Measurements from ENCODE around the gene GPR142.

Gene GPR142, protein sequence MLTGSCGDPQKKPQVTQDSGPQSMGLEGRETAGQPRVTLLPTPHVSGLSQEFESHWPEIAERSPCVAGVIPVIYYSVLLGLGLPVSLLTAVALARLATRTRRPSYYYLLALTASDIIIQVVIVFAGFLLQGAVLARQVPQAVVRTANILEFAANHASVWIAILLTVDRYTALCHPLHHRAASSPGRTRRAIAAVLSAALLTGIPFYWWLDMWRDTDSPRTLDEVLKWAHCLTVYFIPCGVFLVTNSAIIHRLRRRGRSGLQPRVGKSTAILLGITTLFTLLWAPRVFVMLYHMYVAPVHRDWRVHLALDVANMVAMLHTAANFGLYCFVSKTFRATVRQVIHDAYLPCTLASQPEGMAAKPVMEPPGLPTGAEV

DNA sequence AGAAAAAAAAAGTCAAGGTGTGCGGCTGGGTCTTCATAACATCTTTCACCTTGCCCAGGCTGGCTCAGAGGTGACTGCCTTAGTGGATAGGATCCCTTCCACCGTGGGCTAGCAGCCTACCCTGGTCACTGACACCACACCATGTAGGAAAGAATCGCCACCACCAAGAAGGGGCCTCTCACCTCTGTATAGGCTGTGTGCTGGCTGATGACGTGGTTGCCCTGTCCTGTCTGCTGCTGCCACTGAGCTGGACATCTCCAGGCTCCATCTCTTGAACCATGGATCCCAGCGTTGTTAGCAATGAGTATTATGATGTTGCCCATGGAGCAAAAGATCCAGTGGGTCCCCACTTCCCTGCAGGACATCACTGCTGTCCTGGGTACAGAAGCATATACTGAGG, at the start of gene GPR142:
TSS of gene GPR142 (plus strand) at position 301 of the 400 bp plus-strand sequence. CDS start 2,035 bp downstream, outside the sequence.
- in situ Hi-C loops (cut with MboI; ENCODE audit: low sequenced_read_pairs), result no loop called here

DNA sequence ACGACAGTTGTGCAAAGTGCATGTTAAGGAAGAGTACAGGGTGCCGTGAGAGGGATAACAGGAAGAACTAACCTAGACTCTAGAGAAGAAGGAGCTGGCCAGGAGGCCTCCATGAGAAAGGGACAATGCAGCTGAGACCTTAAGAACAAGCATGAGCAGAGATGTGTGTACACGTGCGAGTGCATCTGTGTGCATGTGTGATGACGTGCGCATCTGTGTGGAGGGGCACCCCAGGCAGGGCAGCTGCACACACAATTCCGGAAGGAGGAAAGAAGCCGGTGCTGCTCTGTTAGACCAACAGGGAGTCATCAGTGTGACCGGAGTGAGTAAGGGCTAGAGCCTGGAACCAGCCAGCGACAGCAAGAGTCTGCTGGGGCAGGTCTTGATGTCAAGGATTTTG, 48.9 kb upstream of the GPR142 start:
- in situ Hi-C loops (cut with MboI; ENCODE audit: low sequenced_read_pairs), result no loop called here

- in situ Hi-C loops (cut with MboI; ENCODE audit: low sequenced_read_pairs), result no loop called here
Observed at GRCh38 chr17:74324521-74324920, 42.8 kb upstream of the GPR142 start.

- in situ Hi-C loops (cut with MboI; ENCODE audit: low sequenced_read_pairs), result no loop called here
Observed at GRCh38 chr17:74325376-74325742, 41.9 kb upstream of the GPR142 start.

DNA sequence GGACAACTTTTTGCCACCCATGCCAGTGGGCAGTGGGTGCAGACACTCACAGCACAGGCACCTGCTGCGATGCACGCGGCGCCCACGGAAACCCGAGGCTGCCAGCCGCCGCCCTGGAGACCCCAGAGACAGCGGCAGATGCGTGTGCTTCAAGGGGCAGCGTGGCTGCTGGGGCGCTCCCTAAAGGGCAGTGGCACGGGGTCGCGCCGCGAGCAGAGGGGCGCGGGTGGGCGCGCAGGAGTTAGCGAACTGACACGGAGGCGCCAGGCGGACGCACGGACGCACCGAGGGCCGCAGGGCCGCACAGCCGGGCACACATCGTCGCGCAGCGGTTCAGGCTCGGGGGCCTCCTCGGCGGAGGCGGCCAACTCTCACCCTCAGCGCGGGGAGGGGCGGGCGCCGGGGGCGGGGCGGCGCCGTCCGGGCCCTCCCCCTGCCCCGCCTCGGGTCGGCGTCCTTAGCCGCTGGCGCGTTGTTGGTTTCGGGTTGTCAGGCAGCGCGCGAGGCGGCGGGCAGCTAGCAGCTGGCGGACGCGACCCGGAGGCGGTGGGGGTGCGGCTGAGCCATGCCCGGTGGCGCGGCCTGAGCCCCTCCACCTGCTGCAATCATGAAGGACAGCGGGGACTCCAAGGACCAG, 41.4 kb upstream of the GPR142 start, which contains the start of gene KIF19:
TSS of gene KIF19 (plus strand) at position 484 of the 637 bp plus-strand sequence. CDS start at position 608, 124 bp downstream.
- in situ Hi-C loops (cut with MboI; ENCODE audit: low sequenced_read_pairs), result no loop called here

DNA sequence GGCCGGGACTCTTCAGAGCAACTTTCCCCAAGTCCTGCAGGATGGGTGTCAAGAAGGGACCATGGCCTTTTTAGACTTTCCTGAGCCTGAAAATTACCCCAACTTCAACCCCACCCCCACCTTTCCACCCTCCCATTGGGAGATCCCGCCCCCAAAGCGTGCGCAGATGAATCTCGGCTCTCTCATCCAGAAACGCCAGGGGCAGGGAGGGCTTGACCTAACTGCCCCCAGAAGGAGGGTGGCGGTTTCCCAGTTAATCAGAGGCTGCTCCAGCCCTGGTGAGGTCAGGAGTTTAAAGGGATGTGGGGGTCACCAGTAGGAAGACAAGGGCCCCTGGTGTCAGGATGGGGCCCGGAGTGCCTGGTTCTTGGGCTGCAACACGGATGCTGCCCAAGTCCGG, 40.8 kb upstream of the GPR142 start:
- in situ Hi-C loops (cut with MboI; ENCODE audit: low sequenced_read_pairs), result no loop called here

DNA sequence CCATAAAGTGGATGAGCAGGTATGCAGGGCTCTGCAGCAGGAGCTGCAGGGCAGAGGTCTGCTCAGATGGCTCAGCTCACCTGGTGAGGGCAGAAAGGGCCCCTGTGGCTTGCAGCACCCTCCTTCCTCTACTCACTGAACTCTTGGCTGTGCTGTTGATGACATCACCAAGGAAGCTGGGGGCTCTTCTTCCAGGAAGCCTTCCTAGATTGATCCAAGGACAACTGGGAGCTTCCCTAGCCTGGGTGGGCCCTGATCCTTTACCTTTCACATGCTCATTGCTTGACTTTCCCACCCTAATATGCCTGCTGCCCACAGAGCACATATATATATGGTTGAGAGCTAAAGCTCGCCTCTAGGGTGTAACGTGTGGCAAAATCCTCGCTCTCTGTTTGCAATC, 38.8 kb upstream of the GPR142 start:
- in situ Hi-C loops (cut with MboI; ENCODE audit: low sequenced_read_pairs), result no loop called here

DNA sequence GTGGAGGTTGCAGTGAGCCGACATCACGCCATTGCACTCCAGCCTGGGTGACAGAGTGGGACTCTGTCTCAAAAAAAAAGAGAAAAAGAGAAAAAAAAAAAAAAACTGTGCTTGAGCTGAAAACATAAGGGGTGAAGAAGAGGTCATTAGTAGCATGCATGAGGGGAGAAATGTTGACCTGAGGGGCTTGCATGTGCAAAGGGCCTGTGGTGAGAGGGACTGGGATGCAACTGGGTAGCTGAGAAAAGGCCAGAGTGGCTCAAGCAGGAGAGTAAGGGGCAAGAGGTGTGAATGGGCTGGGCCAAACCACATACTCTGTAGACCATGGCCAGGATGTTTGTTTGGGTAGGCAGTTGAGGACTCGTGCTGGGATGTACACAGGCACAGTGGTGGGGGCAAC, 37.9 kb upstream of the GPR142 start:
- in situ Hi-C loops (cut with MboI; ENCODE audit: low sequenced_read_pairs), result no loop called here

- in situ Hi-C loops (cut with MboI; ENCODE audit: low sequenced_read_pairs), result no loop called here
Observed at GRCh38 chr17:74330446-74330845, 36.9 kb upstream of the GPR142 start.

DNA sequence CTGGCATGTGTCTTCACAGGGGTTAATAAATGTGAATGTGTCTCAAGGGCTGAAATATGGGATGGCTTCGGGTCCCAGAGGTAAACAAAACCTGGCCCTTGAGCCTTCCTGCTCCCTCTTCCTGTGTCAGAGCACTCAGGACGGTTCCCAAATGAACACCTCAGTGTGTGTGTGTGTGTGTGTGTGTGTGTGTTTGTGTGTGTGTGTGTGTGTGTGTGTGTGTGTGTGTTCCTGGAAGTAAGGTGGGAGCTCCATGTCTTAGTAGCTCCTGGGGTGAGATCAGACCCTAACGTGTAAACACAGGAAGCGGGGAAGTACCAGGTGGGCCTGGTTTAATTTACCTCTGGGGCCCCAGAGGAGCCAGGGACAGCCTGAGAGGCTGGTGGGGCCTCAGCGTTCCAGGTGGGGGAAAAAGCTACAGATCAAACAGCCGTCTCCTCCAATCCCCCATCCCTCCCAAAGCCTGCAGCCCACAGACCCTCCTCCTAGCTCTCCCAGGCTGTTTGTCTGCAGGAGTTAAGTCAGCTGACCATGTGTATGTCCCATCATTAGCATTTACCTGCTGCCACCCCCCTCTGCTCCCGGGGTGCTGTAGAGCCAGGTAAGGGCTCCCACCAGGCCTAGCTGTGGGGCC, 35.2 kb upstream of the GPR142 start:
- in situ Hi-C loops (cut with MboI; ENCODE audit: low sequenced_read_pairs), result no loop called here

- in situ Hi-C loops (cut with MboI; ENCODE audit: low sequenced_read_pairs), result no loop called here
Observed at GRCh38 chr17:74332763-74333283, 34.5 kb upstream of the GPR142 start.

GRCh38 chr17:74334393-74335039, 32.8 kb upstream of the GPR142 start:
- in situ Hi-C loops (cut with MboI; ENCODE audit: low sequenced_read_pairs), result no loop called here

DNA sequence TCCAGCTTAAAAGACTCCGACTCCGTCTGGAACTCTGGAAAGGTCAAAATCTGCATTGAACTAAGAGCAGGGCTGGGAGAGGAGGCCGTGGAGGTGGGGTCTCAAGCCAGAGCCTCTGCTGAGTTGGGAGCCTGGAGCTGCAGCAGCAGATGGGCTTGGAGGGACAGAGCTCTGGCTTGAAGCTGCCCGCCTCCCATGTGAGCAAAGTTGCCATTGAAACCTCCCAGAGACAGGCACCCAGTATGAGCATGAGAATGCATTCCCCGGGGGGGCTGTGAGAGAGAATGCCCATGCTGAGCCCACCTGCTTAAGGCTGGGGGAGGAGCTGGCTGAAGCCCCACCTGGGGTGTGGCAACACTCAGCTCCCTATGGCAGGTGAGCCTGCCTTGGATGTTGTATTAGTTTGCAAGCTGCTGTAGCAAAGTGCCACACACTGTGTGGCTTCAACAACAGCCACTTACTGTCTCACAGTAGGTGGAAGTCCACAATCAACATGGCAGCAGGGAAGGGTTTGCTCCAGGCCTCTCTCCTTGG, 31.7 kb upstream of the GPR142 start:
- in situ Hi-C loops (cut with MboI; ENCODE audit: low sequenced_read_pairs), result no loop called here

DNA sequence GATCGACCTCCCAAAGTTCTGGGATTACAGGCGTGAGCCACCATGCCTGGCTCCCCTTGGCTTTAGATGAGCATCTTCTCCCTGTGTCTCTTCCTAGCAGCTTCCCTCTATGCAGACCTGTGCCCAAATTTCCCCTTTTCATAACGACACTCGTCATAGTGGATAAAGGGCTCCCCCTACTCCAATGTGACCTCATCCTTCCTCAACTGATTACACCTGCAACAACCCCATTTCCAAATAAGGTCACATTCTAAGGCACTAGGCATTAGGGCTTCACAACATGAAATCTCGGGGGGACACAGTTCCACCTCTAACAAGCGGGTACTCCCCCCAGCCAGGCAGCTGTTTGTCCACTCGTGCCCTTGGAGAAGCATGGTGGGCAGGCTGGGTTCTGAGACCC, 31.0 kb upstream of the GPR142 start:
- in situ Hi-C loops (cut with MboI; ENCODE audit: low sequenced_read_pairs), result no loop called here

DNA sequence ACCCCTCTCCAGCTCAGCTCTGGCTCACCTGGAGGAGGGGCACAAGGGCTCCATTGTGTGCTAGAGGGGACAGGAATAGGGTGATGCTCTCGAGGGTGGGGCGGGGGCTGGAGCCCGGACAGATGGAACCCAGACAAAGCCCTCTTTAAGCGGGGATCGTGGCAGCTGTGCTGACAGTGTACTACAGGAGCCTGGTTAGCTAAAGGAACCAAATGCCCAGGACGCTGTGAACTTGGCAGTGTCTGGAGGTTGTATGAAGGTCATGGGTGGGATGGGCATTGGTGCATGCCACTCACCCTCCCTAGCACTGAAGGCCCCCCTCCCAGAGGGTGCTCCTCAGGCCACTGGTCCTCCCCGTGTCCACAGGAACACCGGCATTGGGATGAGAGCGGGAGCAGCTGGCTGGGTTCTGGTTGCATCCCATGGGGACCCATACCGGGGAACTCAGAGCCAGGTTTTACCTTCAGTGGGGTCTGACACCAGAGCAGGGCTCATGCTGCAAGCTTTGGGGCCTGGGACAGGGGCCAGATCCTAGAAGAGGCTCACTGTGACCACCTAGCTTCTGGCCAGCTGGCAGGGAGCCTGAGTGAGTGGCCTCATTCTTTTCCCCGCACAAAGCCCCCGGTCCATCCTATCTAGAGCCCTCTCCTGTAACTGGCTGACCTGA, 29.3 kb upstream of the GPR142 start:
- in situ Hi-C loops (cut with MboI; ENCODE audit: low sequenced_read_pairs), result no loop called here

- in situ Hi-C loops (cut with MboI; ENCODE audit: low sequenced_read_pairs), result no loop called here
Observed at GRCh38 chr17:74339537-74340195, 27.6 kb upstream of the GPR142 start.

- in situ Hi-C loops (cut with MboI; ENCODE audit: low sequenced_read_pairs), result no loop called here
Observed at GRCh38 chr17:74340470-74341023, 26.8 kb upstream of the GPR142 start.

DNA sequence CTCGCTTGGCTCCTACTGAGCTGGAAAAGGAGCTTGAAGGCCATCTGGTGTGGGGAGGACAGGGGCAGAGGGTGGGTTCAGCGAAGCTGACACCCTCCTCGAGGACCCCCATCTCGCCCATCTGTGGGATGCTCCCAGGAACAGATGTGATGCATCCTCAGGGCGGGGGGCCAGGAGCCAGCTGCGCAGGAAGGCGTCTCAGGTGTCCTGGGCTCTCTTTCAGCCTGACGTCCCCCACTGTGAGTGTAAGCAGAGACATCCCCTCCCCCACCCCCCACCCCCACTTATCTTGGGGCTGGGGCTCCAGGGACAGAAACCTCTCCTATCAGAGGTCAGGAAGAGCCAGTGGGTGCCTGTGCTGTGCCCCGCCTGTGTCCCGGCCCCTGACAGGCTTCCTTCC, 25.1 kb upstream of the GPR142 start:
- in situ Hi-C loops (cut with MboI; ENCODE audit: low sequenced_read_pairs), result no loop called here

GRCh38 chr17:74343121-74343520, 24.2 kb upstream of the GPR142 start:
- in situ Hi-C loops (cut with MboI; ENCODE audit: low sequenced_read_pairs), result no loop called here
